Glomerular endothelial cell (primary cell): ENCODE data around the gene MRPS31. TPM values are rescaled to one million over a fixed set of nuclear protein-coding genes. Genes with fewer than 3 reads are reported as not detected.
A peak's percentile ranks its signal among the peaks of the same experiment; 100 is the strongest.

Experiments
- DNase-seq: peaks from one replicate; pipeline ENCODE4 v3.0.0-alpha.2; 2011; ENCODE audit warnings: low read depth, low spot score; ENCODE audit errors: extremely low read depth
- total RNA-seq: library from RNA; depleted of rRNA; stranded (reverse); fragments of >200 nt; gene quantifications from 2 replicates; pipeline ENCODE4 v1.2.3, GENCODE V29; 2015

Gene MRPS31
- 13.1 and 15.4 TPM in 2 replicates for total RNA-seq

GRCh38 chr13:40770934-40771618, at the start of gene MRPS31:
TSS of gene MRPS31 (minus strand) at chr13:40771190. CDS start at chr13:40771136, 54 bp downstream.
- DNase-seq = peak; percentile 69

DNA sequence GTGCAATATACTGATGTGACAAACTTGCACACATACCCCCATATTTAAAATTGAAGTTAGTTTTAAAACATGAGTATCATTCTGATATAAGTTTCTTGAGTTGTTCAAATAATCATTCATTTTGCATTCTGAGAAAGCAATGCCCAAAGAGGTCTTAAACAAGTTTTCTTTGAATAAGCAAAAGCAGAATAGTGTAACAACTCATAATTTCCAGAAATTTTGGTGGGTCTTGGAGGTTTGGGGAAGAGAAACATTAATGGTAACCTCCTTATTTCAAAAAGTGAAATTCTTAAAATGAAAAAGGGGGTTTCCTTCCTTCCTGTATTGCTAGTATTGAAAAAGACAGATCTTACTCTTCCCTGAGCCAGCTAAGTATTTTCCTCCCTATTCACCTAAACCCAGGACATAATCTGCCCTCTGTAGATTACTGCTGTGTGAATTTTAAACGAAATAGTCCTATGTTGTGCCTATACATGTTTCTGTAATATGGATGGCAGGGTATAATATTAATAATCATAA, 48.9 kb upstream of the MRPS31 start:
- no peak for DNase-seq

GRCh38 chr13:40818926-40819325, 47.9 kb upstream of the MRPS31 start:
- no peak for DNase-seq

GRCh38 chr13:40814803-40815202, 43.8 kb upstream of the MRPS31 start:
- no peak for DNase-seq

- DNase-seq = no peak
These were observed 42.9 kb upstream of the MRPS31 start for GRCh38 chr13:40813667-40814454.

DNA sequence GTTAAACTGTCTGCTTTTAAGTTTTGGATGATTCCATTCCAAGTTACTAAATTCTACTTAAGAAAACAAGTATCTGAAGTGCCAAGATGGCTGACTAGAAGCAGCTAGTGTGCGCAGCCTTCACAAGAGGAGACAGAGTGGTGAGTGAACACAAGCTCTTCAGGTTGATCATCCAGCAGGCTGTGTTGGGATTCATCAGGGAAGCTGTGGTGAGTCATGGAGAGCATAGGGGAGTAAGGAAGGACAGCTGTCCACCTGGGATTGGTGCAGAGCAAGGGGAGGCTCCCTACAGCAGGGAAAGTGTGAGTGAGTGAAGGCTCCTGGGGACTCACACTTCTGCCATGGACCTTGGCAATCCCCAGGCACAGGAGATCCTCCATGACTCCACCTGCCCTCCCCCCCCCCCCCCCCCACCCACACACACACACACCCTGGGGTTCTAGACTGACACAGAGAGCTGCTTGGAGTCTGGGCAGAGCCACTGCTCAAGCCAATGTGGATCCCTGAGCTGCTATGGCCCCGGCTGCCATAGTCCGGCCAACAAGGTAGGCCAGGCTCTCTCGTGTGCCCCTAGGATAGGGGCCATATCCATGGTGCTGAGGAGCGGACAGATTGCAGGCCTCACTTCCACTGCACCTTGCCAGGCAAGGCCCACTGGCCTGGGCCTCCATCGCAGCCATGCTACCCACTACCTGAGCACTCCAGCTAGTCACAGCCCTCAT, 41.9 kb upstream of the MRPS31 start:
- DNase-seq = no peak

DNA sequence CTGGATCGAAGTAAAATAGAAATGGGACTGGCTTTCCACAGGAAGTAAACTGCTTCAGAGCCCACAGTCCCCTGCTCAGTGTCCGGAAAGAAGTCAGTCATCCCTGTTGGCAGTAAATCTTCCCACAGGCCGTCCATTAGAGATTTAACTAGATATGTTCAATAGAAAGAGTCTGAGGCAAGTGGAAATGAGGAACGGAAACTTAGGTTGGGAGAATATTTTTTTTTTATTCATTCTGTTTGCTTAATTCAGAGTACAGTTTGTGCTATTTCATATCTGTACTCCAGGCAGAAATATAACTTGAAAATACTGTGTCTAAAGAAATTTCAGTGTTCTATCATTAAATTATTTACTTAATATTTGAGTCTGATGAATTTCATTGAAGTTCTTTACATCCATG, 41.1 kb upstream of the MRPS31 start:
- DNase-seq = no peak

DNA sequence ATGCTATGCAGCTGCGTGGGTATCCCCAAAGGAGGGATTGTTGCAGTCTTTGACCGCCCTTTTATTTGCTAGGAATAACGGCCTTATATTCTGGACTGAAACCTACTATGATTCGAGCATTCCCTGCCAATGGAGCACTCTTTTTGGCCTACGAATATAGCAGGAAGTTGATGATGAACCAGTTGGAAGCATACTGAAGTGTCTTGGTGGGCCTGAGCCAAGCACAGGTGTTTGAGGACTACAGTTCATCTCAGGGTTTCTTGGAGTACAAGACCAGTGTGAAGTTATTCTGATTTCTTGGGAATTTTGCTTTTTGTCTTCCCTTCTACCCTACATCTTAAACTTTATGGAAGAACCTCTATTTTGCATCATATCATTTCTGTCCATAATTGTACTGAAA, 38.5 kb upstream of the MRPS31 start:
- no peak for DNase-seq

- no peak for DNase-seq
These were observed 35.3 kb upstream of the MRPS31 start for GRCh38 chr13:40806241-40806640.

GRCh38 chr13:40803316-40803715, 32.3 kb upstream of the MRPS31 start:
- no peak for DNase-seq

- DNase-seq = no peak
These were observed 30.5 kb upstream of the MRPS31 start for GRCh38 chr13:40801255-40802217.

GRCh38 chr13:40800559-40800958, 29.6 kb upstream of the MRPS31 start:
- DNase-seq = no peak

DNA sequence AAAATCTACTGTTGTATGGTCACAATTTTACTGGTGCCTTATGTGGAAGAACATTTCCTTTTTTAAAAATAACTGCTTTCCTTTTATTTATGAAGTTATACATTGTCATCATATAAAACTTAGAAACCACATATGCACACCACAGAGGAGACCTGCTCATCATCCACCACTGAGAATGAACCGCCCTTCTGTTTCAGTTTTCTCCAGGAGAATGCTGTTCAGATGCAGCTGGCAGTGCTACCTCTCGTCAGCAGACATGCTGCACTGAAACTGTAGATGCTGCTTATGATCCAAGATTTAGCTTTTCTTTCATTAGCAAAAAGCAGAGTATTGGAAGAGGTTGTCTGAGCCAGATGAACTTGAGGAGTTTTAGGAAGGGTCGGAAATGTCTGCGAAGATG, 28.5 kb upstream of the MRPS31 start:
- no peak for DNase-seq

DNA sequence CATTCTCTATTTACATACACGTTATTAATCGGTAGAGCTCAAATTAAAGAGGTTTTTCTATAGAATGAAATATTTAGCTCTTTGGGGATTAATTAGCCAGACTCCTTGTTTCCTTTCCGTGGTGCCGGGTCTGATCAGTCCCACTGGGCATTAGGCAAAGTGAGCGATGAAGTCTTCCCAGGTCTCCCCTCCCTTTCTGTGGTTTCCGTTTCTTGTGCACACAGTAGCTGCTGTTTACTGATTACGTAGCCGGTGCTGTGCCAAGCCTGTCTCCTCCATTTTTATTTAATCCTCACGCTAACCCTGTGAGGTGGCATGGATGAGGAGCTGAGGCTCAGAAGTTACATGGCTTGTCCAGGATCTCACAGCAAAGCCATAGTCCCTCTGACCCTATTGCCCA, 27.4 kb upstream of the MRPS31 start:
- no peak for DNase-seq

DNA sequence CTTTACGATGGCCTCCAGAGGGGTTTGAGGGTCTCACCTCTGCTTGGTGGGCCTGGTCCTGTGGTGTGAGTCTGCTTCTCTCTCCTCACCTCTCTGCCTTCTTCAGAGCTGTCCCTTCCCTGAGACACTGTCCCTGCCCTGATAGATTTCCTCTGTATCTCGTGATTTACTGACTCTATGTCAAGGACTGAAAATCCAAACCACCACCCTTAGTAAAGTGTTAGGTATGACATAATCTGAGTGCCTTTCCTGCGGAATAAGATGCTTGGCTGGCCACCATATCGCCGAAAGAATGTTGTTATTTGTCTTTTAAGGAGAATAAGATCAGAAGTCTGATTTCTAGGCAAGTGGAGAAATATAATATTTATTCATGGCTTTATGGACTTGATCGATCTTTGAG, 25.7 kb upstream of the MRPS31 start:
- no peak for DNase-seq

- DNase-seq = no peak
These were observed 23.7 kb upstream of the MRPS31 start for GRCh38 chr13:40794414-40795368.

DNA sequence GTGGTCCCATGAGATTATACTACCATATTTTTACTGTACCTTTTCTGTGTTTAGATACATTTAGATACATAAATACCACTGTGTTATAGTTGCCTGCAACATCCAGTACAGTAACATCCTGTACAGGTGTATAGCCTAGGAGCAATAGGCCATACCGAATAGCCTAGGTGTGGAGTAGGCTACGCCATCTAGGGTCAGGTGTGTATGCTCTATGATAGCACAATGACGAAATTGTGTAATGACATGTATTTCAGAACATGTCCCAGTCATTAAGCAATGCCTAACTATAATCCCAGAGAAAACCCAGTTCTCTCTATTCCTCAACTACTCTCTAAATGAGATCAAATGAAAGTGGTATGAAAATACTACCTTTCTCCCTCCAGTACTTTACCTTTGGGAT, 22.3 kb upstream of the MRPS31 start:
- DNase-seq = no peak

- no peak for DNase-seq
These were observed 21.5 kb upstream of the MRPS31 start for GRCh38 chr13:40792284-40793051.
